Hindlimb muscle (tissue), 1 donor: ENCODE measurements around the gene DCAF6. TPM values are rescaled to one million over a fixed set of nuclear protein-coding genes. Genes with fewer than 3 reads are reported as not detected.
"Not testable (repeated sequence)": the region's sequence is repeated elsewhere in the genome, so short reads cannot be mapped to it uniquely, and the experiment has no call there.

Source experiments
- DNase-seq: peaks from one replicate; pipeline ENCODE4 v3.0.0-alpha.2; 2013
- polyA plus RNA-seq: library from polyadenylated mRNA; unstranded; fragments of 120-200 nt; gene quantifications from one replicate; pipeline ENCODE4 v1.2.1, GENCODE V29; 2013; ENCODE audit not compliant: insufficient read length

The DCAF6 gene
- 134 TPM for polyA plus RNA-seq

DNA sequence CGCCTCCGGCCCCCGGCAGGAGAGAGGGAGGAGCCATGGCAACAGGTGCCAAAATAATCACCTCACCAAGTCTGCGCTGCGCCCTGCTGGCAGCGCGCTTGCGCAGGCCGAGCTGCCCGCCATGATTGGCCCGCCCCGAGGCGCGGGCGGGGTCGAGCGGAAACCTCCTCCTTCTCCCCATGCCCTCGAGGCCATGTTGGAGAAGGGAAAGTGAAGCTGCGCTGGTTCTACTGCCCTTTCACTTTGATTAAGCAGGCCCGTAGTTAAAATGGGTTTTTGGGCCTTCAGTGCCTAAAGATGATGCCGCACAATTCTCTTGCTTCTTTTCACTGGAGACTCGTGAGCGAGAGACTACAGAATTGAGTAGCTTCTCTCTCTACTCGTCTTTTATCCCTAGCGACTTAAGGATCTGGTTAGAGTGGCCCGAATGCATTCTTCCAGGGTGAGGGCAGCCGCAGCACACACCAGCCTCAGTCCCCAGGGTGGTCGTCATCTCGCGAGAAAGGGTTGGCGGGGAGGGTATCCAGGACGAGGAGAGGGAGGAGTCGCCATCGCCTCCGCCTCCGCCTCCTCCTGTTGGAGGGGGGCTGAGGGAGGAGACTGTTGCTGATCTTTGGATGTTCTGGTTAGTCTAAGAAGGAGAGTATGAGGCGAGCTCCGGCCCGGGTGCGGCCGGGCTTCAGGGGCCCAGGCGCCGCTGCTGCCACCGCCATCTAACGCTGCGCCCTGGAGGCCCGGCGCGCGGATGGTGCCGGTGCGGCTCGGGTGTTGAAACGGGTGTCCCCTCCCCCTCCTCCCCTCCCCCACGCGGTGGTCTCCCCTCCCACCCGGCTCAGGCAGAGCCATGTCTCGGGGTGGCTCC, at the start of gene DCAF6:
TSS of gene DCAF6 (plus strand) at position 616 of the 862 bp plus-strand sequence. CDS start at position 845, 229 bp downstream.
- DNase-seq = peak; percentile 99

GRCh38 chr1:167887187-167887586, 49.3 kb upstream of the DCAF6 start:
- not testable (repeated sequence) for DNase-seq

GRCh38 chr1:167890400-167890799, 46.1 kb upstream of the DCAF6 start:
- no peak for DNase-seq

DNA sequence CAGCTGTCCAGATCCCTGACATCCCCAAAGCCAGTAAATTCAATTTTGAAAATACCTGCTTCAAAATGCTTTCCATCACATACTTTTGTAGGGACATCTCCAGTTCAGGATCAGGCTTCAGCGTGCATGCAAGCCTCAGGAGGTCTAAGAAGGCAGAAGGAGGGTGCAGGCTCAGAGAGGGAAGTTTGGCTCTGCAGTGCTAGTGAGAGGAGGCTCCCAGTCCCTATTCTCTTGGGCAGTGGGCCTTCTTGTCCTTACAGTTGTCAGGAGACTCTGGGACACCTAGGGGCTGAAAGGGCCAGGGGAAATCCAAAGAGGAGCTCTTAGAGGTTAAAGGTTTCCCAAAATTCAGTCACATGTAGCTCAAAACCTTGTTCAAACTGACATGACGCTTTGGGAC, 42.7 kb upstream of the DCAF6 start:
- no peak for DNase-seq

DNA sequence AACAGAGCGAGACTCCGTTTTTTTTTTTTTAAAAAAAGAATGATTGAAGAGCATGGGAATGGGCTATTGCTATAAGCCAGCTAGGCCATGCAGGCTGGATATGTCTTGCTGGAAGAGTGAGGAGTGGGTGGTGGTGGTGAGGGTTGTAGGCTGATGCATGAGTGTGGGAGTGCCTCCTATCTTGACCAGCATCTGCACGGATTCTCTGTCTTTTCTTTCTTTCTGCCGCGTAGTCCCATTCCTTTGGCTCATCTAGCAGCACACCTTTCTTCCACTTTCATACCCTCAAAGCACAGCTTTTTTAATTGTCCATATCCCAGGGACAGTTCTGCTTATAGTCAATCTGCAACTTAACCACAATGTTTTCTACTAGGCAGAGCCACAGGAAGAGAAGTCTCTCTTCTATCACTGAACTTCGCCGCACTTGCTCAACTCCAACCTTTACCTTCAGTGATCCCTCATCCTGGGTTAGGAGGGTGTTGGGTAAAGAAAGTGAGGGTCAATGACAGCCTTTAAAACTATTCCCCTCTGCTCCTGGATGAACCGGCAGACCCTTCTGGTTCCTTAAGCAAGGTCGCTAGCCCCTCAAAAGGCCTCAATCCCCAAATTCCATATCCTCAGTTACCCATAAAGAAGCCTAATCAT, 37.8 kb upstream of the DCAF6 start:
- DNase-seq = no peak

DNA sequence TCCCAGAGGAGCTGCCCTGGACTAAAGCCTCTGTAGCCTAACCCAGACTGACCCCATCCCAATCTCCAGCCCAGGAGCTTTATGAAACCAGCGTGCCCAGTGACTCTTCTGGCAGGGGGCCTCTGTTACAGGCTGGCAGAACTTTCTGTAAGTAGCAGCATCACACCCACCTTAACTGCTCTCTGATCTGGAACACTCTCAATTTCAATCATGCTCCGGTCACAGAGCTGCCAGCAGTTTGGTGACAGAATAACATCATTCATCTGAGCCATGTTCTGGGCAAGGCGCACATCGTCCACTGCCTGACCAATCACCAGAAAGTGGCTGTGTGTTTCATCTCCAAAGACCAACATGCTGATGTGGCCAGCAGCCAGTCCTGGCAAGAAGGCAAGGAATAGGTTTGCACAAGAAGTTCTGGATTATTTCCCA, 37.2 kb upstream of the DCAF6 start:
- no peak for DNase-seq

- no peak for DNase-seq
Measured at GRCh38 chr1:167900907-167901306, 35.6 kb upstream of the DCAF6 start.

DNA sequence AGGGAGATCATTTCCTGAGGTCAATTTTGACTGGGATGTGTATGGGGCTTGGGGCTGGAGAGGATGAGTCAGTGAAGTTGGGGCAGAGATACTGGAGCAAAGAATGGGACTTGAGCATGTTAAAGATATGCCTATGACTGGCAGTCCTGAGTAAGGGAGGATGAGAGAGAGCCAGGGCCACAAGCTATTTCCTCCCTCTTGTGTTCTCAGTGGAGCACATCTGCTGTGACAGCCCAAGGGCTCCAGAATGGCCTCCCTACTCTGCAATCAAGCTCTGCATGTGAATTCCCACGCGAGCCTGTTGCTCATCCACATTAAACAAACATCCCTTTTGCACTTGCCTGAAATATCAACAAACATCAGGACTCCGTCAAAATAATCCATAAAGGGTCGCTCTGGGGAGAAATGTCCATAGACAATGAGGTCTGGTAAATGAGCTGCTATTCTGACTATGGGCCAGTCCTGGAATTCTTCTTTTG, 31.8 kb upstream of the DCAF6 start:
- DNase-seq = no peak

GRCh38 chr1:167905182-167905581, 31.3 kb upstream of the DCAF6 start:
- no peak for DNase-seq

DNA sequence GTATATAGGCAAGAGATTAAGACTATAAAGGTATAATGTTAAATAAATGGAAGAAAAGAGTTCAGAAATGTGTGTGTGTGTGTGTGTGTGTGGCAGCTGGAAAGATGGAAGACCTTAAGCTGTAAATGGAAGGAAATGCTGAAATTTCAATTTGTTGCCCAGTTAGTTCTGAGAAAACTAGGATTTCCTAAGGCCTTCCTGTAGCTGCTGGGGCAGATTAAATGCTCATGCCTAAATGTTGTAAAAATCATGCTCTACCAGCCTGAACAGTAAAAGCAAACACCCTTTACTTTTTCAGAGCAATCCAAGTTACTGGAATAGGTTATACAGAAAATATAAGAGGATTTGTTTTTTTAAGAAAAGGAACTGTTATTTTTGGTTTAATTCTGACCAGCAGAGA, 30.8 kb upstream of the DCAF6 start:
- no peak for DNase-seq

DNA sequence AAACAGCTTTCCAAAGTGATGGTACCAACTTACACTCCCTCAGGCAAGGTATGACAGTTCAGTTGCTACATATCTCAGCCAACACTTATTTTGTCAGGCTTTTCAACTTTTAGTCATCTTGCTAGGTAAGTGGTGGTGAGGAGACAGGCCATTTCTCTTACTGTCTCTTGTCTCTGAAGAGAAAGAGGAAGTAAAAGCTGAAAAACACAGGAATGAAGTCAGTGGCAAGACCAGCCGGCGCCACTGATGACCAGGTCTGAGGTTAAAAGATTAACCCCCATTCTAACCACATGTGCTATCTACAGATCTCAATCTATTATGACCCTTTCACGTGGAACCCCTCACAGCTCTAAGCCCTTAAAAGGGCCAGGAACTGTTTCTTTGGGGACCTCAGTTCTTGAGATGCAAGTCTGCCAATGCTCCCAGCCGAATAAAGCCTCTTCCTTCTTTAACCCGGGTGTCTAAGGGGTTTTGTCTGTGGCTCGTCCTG, 26.7 kb upstream of the DCAF6 start:
- DNase-seq = no peak

- DNase-seq = no peak
Measured at GRCh38 chr1:167910530-167910929, 26.0 kb upstream of the DCAF6 start.

DNA sequence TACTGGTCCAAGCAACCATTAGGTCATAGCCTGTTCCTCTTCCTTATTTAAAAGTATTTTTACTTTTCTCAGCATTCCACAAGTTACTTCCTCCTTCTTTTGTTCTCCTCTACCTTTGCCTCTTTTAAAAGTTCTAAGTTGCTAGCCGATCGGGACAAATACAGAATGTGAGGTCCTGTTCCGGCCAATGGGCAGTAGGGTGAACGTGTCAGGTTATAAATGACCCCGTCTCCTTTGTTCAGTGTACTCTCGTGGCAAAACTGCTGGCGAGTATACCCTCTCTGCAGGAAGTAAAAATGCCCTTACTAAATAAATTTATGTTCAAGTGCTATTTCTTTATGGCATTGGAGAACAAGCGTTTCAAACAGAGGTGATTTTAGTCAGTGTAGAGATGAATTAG, 25.1 kb upstream of the DCAF6 start:
- DNase-seq = no peak

- DNase-seq = no peak
Measured at GRCh38 chr1:167912294-167912693, 24.2 kb upstream of the DCAF6 start.

GRCh38 chr1:167913895-167914496, 22.5 kb upstream of the DCAF6 start, which contains the start of gene ADCY10:
TSS of gene ADCY10 (minus strand) at chr1:167914134. CDS start at chr1:167905140, 8,994 bp downstream.
- DNase-seq = no peak

DNA sequence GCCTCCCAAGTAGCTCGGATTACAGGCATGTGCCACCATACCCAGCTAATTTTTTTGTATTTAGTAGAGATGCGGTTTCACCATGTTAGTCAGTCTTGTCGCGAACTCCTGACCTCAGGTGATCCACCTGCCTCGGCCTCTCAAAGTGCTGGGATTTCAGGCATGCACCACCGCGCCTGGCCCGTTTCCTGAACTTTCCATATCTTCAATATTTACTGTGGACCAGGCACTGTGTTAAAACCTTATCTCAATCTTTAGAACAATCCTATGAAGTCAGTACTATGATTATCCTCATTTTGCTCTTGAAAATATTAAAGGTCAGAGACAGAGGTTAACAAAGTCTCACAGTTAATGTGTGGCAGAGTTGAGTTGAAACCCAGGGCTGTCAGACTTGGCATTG, 20.9 kb upstream of the DCAF6 start:
- no peak for DNase-seq

GRCh38 chr1:167916766-167917511, 19.5 kb upstream of the DCAF6 start:
- no peak for DNase-seq

DNA sequence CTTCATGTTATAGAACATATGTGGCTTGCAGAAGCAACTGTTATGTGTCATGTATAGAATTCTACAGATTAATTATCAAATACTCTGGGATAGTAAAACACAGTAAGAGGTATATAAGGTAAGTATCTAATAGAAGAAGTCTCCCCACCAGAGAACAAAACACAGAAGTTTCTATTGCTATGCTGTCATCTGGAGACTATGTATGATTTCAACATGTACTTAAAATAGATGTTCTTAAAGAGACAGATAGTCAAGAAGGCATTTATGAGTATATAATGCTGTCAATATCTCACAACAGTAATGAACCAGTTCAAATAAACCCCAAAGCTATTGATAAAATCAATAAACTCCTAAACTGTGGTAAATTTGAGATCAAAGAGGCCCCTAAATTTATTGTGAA, 14.5 kb upstream of the DCAF6 start:
- no peak for DNase-seq

- no peak for DNase-seq
Measured at GRCh38 chr1:167922611-167923074, 13.8 kb upstream of the DCAF6 start.

- no peak for DNase-seq
Measured at GRCh38 chr1:167923324-167924056, 13.0 kb upstream of the DCAF6 start.

- DNase-seq = no peak
Measured at GRCh38 chr1:167924102-167924501, 12.4 kb upstream of the DCAF6 start.
